NCI-H1930 (cell line): ENCODE data around the gene CD19.
"Not testable (repeated sequence)": the region's sequence is repeated elsewhere in the genome, so short reads cannot be mapped to it uniquely, and the experiment has no call there.

Experiments
- DNase-seq, 2 experiments: peaks; one replicate each; lab custom pipeline; 2025; lab: John Stamatoyannopoulos, UW

The CD19 gene

DNA sequence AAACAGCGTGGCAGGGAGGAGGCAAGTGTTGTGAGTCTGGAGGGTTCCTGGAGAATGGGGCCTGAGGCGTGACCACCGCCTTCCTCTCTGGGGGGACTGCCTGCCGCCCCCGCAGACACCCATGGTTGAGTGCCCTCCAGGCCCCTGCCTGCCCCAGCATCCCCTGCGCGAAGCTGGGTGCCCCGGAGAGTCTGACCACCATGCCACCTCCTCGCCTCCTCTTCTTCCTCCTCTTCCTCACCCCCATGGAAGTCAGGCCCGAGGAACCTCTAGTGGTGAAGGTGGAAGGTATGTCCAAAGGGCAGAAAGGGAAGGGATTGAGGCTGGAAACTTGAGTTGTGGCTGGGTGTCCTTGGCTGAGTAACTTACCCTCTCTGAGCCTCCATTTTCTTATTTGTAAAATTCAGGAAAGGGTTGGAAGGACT is at the start of gene CD19:
TSS of gene CD19 (plus strand) at position 171 of the 425 bp plus-strand sequence. CDS start at position 201, 30 bp downstream.
- no peak for DNase-seq

DNA sequence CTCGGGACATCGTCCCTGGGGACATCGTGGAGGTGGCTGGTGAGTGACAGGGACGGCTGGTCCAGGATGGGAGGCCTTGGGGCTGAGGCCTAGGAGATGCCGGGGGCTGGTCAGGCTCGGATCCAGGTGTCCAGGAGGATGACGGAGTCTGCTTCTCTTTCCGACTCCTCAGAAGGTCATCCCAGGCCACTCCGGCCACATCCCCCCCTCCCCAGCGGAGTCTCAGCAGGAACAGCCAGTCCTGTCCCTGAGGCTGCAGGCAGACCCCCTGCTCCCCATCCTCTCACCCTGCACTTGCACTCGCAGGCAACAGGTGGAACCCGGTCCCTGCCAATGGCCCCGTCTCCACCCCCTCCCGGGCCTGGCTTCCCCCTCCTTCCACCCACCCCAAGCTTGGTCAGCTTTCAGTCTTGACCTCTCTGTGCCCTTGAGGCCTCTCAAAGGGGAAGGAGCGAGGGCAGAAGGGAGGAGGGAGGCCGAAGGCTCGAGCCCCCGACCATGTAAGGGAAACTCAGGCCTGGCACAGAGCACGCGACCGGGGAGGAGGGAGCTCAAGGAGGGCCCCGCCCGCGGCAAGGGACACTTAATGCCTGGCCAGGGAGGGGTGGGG is 49.1 kb upstream of the CD19 start:
- no peak for DNase-seq

DNA sequence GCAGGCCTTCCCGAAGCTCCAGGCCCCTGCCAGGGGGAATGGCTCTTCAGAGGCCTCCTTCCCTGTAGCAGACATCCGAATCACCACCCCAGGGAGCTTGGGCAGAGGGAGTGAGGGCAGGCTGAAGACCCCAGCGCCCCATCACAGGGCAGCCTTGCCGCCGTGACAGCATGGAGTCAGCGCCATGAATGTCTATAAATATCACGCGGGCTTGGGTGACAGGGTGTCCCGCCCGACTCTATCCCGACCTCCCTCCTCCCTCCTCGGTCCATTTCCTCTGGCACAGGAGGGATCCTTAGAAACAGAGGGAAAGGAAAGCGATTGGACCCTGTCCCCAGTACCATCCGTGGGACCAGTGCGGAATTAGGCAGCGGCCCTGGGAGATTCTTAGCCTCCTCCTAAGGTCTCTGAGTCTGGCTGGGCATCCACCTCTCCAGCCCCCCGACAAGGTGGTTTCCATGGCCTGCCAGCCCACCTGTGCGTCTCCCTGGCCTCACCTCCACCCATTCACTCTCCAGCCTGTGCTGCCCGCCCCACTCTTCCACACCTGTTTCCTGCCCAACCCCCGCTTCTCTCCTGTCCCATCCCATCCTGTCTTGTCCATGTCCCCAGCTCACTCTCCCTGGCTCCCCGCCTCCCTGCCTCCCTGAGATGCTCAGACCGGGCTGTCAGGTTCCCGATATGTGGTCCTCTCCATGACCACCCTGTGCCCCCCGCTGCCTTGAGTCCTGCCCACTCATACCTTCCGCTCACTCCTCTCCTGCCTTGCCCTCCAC is 48.4 kb upstream of the CD19 start:
- no peak for DNase-seq

DNA sequence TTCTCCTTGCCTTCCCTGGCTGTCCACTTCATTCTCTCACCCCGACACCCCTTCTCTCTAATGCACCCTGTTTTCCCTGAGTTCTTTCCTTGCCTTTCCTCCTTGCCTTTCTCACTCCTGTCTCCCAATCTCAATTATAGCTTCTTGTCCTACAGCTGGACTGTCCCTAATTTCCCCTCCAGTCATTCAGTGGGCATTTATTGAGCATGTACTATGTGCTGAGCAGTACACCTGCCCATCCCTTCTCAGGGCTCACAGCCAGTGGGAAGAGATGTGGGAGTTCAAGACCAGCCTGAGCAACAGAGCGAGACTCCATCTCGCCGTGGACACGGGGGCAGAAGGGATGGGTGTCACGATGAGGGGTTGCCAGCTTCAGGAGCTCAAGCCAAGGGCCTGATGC is 47.7 kb upstream of the CD19 start:
- no peak for DNase-seq

DNA sequence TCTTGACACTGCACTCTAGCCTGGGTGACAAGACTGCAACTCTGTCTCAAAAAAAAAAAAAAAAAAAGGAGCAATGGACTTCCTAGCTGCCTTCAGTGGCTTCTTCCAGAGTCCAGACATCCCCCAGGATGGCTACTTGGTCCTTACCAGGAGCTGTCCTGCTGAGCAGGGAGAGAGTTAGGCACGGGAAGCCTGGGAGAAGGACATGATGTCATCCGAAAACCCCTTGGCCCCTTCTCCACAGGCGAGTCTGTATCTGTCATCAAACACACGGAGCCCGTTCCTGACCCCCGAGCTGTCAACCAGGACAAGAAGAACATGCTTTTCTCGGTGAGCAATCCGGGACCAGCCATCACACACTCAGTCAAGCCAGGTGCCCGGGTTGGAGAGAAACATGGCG is 44.8 kb upstream of the CD19 start:
- no peak for DNase-seq

DNA sequence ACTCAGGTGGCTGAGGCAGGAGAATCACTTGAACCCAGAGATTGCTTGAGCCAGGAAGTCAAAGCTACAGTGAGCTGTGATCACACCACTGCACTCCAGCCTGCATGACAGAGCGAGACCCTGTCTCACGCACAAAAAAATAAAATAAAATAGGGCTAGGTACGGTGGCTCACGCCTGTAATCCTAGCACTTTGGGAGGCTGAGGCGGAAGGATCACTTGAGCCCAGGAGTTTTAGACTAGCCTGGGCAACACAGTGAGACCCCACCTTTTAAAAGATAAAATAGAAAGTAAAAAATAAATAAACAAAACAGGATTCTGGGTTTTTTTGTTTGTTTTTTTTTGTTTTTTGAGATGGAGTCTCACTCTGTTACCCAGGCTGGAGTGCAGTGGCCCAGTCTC is 41.4 kb upstream of the CD19 start:
- DNase-seq, result not testable (repeated sequence)

DNA sequence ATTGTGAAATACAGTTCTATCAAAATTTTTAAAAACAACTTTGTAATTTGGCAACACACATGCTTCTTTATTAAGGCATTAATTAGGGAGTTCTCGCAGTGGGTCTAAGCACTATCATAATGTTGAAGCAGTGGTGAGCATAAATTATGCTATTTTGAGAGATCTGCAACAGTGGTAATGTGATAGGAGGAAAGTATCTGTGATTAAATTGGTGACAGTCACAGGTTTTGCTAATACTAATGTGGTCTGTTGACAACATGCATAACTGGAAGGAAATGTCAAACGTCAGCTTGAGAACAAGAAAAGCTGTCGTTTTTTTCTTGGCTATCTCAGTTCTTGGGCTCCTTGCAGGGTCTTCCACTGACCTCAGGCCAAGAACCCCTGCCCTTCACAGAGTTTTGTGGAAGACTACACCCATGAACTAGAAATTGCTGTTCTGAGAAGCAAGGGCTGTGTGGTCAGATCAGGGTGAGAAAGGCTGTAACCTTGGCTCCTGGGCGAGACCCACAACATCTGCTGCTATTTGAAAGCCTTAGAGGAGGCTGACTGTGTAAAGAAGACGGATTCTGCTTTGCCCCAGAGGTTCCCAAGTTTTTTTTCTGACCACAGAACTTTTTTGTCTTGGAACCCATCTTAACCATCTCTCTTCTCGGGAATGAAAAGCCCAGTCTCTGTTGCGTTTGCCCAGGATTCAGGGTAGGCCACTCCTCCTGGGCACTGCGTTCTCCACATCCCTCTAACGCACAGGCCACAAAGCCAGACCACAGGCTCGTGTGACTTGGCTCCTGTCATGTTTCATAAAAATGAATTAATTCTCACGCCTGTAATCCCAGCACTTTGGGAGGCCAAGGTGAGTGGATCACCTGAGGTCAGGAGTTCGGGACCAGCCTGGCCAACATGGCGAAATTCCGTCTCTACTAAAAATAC is 39.5 kb upstream of the CD19 start:
- DNase-seq, result no peak

DNA sequence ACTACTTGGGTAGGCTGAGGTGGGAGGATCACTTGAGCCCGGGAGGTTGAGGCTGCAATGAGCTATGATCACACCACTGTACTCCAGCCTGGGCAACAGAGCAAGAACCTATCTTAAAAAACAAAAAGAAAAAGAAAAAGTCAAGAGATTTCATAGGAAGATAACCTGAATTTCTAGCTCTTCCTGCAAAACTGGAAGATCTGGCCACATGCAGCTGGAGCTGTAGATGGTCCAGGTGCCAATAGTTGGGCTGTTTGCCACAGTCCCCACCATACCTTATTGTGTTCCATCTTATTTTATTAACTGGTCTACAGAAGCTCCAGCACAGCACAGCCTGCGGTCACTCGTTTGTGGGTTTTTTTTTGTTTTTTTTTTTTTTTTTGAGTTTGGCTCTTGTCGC is 38.5 kb upstream of the CD19 start:
- DNase-seq, result no peak

DNA sequence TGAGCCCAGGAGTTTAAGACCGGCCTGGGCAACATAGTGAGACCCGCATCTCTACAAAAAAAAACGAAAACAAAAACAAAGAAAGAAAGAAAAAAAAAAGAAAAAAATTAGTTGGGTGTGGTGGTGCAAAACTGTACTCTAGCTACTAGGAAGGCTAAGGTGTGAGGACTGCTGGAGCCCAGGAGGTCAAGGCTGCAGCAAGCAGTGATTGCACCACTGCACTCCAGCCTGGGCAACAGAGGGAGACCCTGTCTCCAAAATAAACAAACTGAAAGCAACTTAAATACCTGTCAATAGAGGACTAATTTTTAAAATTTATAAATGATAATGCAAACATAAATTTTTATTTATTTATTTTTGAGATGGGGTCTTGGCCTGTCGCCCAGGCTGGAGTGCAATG is 36.2 kb upstream of the CD19 start:
- DNase-seq, result no peak

DNA sequence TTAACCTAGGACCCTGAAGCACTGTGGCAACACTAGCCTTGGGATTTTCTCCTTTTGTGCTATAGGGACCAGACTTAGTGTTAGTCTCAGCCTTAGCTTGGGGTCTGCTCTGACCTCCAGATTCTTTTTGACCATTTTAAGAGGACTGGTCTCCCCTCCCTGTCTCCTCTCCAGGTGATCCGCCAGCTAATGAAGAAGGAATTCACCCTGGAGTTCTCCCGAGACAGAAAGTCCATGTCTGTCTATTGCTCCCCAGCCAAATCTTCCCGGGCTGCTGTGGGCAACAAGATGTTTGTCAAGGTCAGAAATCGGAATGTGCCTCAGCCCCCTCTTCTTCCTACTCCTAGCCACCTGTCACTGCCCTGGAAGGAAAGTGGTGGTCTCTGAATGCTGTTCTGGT is 33.9 kb upstream of the CD19 start:
- no peak for DNase-seq

DNA sequence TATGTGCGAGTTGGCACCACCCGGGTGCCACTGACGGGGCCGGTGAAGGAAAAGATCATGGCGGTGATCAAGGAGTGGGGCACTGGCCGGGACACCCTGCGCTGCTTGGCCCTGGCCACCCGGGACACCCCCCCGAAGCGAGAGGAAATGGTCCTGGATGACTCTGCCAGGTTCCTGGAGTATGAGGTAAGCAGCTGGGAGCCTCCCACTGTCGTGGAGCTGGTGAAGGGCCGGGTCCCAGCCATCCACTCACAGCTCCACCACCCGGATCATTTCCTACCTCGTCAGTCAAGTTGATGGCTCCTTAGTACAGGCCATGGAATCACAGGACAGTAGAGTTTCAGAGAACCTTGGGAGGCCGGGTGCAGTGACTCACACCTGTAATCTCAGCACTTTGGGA is 33.5 kb upstream of the CD19 start:
- DNase-seq, result no peak

DNA sequence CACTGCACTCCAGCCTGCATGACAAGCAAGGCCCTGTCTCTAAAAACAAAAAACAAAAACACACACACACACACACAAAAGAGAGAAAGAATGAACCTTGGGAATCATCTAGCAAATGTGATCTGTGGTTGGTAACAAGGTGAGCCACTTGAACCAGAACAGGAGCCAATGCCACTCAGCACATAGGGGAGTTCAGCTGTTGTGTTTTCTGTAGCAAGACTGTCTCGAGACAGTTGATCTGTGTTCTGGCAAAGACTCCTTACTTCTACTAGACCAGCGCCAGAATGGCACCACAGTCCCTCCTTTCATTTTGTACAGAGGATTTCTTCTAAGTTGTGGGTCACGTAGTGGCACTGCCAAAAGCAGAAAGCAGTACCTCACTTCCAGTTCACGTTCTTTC is 32.8 kb upstream of the CD19 start:
- no peak for DNase-seq

DNA sequence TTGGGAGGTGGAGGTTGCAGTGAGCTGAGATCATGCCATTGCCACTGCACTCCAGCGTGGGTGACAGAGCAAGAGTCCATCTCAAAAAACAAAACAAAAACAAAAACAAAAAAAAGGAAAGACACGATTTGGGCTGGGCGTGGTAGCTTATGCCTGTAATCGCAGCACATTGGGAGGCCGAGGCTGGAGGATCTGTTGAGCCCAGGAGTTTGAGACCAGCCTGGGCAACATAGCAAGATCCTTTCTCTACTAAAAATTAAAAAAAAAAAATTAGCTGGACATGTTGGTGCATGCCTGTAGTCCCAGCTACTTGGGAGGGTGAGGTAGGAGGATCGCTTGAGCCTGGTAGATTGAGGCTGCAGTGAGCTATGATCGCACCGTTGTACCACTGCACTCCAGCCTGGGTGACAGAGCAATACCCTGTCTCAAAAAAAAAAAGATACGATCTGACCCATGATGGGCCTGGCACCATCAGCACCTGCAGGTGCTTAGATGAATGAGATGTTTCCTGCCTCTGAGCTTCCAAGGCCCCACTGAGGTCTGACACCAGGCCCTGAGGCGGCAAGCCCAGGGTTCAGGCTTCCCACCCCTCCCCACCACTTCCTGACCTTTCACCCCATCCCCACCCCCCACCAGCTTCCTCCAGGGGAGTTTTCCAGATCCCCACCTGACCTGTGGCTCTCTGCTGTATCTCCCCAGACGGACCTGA is 31.7 kb upstream of the CD19 start:
- no peak for DNase-seq

DNA sequence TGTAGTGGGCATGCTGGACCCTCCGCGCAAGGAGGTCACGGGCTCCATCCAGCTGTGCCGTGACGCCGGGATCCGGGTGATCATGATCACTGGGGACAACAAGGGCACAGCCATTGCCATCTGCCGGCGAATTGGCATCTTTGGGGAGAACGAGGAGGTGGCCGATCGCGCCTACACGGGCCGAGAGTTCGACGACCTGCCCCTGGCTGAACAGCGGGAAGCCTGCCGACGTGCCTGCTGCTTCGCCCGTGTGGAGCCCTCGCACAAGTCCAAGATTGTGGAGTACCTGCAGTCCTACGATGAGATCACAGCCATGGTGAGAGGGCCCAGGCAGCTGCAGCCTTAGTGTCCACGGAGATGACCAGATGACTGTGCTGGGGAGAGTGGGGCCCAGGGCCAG is 31.2 kb upstream of the CD19 start:
- DNase-seq, result no peak

DNA sequence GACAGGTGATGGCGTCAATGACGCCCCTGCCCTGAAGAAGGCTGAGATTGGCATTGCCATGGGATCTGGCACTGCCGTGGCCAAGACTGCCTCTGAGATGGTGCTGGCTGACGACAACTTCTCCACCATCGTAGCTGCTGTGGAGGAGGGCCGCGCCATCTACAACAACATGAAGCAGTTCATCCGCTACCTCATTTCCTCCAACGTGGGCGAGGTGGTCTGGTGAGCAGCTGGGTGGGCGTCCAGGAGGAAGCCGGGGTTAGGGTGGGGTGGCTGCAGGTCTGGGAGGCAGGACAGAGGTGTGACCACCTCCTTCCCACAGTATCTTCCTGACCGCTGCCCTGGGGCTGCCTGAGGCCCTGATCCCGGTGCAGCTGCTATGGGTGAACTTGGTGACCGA is 29.9 kb upstream of the CD19 start:
- DNase-seq, result no peak

DNA sequence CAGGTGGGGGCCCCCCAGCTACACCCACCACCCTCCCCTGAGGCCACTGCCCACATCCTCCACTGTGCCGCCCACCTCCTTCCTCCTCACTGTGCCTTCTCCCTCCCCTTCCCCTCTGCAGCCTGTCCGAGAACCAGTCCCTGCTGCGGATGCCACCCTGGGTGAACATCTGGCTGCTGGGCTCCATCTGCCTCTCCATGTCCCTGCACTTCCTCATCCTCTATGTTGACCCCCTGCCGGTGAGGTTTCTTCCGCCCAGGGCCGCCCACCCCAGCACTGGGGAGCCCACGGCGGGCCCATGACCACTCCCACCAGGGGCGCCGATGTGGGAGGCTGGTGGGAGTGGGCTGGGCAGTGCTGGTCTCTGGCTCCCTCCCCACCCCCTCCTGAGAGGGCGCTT is 28.9 kb upstream of the CD19 start:
- DNase-seq, result no peak

DNA sequence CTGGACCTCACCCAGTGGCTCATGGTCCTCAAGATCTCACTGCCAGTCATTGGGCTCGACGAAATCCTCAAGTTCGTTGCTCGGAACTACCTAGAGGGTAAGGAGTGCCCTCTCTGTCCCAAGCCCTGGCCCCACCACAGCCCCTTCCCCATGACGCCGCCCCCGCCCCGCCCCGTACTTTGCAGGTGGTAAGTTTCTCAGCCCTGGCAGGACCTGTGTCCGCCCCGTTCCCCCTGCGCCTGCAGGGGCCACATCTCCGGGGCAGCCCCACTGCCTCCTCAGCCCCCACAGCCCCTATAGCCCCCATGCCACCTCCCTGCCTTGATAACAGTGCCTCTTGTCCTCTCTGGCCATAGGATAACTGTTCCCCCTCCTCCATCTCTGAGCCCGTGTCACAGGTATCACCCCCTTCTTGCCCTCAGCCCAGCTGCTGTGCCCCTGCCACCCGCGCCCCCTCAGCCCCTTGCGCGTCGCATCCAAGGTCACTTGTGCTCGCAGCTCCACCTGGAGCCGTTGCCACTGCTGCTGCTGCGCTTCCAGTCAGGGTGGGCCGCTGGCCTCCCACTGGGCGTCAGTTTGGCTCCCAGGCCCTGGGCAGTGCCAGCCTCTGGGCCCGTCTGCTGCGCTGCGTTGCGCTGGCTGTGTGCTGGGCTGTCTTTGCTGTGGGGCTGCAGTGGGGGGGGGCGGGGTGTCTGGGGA is 28.3 kb upstream of the CD19 start:
- no peak for DNase-seq

DNA sequence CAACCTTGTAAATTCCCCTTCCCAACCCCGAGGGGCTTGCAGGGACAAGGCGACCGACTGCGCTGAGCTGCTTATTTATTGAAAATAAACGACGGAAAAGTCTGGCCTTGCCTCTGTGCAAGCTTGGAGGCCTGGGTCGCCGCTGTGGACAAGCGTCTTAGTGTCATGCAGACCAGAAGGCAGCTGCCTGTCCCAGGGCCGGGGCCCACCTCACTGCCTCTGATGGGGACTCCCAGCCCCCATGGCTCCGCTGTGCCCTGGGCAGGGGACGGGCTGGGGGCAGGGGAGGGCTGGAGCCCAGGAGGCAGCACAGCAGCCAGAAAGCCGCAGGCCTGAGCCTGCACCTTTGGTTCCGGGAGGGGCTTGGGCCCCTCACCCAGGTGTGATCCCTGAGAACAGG is 27.4 kb upstream of the CD19 start:
- no peak for DNase-seq

DNA sequence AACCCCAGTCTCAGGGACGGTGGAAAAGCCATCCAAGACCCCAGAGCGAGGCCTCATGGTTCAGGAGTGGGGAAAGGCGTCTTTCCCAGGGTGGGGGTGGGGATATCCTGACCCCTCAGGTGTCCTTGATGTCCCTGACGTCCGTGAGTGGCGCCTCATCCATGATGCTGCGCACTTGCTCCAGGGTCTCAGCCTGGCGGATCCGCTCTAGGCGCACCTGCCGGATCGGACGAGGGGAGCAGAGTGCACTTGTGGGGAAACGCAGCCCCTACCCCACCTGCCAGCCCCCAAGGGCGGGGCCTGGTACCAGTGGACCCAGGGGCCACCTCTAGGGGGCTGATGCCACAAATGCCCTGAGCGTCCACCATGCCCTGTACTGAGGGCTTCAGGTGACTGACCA is 26.9 kb upstream of the CD19 start:
- DNase-seq, result no peak

DNA sequence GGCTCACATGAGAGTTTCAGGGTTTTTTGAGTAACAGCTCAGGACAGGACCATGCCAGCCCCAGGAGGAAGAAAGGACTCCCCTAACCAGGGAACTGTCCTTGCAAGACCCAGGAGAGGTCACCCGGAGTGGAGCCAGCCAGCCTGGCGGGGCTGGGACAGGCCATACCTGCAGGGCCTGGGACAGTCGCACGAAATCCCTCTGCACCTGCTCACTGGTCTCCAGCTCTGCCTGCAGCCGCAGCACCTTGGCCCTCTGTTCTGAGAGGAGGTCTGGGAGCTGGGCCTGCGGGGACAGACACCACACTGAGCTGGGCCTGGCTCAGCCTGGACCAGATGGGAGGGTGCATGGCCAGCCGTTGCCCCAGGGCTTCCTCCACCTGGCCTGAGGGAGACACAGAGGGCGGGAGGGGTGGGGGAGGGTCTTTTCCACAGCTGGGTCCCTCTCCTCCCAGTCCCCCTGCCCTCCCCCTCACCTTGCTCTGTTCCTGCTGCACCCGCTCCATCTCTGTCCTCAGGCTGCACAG is 26.5 kb upstream of the CD19 start:
- no peak for DNase-seq

DNA sequence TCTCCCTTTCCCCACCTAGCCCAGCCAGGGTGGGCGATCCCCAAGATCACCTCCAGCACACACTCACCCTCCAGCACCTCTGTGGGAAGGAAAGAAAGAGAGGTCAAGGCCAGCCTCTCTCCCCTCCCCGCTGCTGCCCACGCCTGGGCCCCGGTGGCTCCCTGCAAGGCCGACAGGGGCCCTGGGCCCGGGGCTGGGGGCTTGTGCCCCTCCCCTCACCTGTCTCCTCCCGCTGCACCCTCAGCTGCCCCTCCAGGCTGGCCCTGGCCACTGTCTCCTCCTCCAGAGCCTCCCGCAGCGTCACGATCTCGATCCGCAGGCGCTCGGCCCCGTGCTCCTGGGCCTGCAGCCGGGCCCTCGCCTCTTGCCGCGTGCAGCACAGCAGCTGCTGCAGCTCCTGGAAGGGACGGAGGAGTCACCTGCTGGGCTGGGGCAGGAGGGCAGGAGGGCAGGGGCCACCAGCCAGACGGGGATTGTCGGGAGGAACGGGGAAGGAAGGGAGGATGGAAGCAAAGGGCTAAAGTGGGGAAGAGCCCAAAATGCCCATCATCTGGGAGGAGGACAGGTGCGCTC is 25.9 kb upstream of the CD19 start:
- no peak for DNase-seq
